ENCODE results near the gene TRAF6.

DNA sequence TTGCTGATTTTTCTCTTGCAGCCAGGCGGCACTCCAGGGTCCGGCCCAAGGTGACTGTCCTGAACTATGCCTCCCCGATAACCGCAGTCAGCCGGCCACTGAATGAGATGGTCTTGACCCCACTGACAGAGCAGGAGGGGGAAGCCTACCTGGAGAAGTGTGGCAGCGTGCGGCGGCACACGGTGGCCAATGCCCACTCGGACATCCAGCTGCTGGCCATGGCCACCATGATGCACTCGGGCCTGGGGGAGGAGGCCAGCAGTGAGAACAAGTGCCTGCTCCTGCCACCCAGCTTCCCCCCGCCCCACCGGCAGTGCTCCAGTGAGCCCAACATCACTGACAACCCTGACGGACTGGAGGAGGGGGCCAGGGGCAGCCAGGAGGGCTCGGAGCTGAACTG, 47.8 kb downstream of the TRAF6 start:
- TF ChIP-seq, protein P1, sequence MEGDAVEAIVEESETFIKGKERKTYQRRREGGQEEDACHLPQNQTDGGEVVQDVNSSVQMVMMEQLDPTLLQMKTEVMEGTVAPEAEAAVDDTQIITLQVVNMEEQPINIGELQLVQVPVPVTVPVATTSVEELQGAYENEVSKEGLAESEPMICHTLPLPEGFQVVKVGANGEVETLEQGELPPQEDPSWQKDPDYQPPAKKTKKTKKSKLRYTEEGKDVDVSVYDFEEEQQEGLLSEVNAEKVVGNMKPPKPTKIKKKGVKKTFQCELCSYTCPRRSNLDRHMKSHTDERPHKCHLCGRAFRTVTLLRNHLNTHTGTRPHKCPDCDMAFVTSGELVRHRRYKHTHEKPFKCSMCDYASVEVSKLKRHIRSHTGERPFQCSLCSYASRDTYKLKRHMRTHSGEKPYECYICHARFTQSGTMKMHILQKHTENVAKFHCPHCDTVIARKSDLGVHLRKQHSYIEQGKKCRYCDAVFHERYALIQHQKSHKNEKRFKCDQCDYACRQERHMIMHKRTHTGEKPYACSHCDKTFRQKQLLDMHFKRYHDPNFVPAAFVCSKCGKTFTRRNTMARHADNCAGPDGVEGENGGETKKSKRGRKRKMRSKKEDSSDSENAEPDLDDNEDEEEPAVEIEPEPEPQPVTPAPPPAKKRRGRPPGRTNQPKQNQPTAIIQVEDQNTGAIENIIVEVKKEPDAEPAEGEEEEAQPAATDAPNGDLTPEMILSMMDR (optimal IDR thresholded peaks at IDR 0.05 in 1 of 3, IDR thresholded peaks at IDR 0.05 in 1 of 3, conservative IDR thresholded peaks at IDR 0.05 in 1 of 3; ENCODE audit: extremely low read depth in 1 of 3, insufficient read depth in 2 of 3, low read length in 3 of 3) = no peak
- TF ChIP-seq EZH2 (IDR thresholded peaks at IDR 0.05; ENCODE audit: low read length) = no peak

All from keratinocyte (primary cell).